Measurements from ENCODE around the gene RPTOR. TPM values are rescaled to one million over a fixed set of nuclear protein-coding genes. Genes with fewer than 3 reads are reported as not detected.
A peak's percentile ranks its signal among the peaks of the same experiment; 100 is the strongest.

The RPTOR gene
- total and polyA plus RNA-seq, 2 experiments from 2014 or later: 13.2 to 37.9 TPM

GRCh38 chr17:80941171-80941570 is 396.5 kb downstream of the RPTOR start:
- Histone ChIP-seq H3K27me3 (no peaks in the 10 kb centered on the region), H3K27ac (no peak overlapping the region), H3K4me1 (ENCODE audit: low read depth) (no peaks in the 10 kb centered on the region), H3K9me3 (ENCODE audit: low read depth) (no peaks in the 10 kb centered on the region), H3K36me3 (peaks cover 4% of the 10 kb centered on the region), H3K4me3 (no peak overlapping the region)
- no peak for DNase-seq (ENCODE audit: low read depth in 1 of 2, low spot score in 1 of 2)
- no peak for TF ChIP-seq CTCF (IDR thresholded peaks at IDR 0.05; ENCODE audit: low read depth, low read length)

GRCh38 chr17:80941743-80942422 is 397.2 kb downstream of the RPTOR start:
- Histone ChIP-seq H3K27ac (no peak overlapping the region), H3K4me1 (ENCODE audit: low read depth) (no peaks in the 10 kb centered on the region), H3K9me3 (ENCODE audit: low read depth) (no peaks in the 10 kb centered on the region), H3K27me3 (no peaks in the 10 kb centered on the region), H3K36me3 (peaks cover 8% of the 10 kb centered on the region), H3K4me3 (no peak overlapping the region)
- TF ChIP-seq CTCF (IDR thresholded peaks at IDR 0.05; ENCODE audit: low read depth, low read length): no peak
- DNase-seq (ENCODE audit: low read depth in 1 of 2, low spot score in 1 of 2): peak in 1 of 2 donors; percentile 80

GRCh38 chr17:80942423-80943345 is 398.0 kb downstream of the RPTOR start:
- Histone ChIP-seq H3K4me3 (no peak overlapping the region), H3K4me1 (ENCODE audit: low read depth) (no peaks in the 10 kb centered on the region), H3K36me3 (peaks cover 8% of the 10 kb centered on the region), H3K9me3 (ENCODE audit: low read depth) (no peaks in the 10 kb centered on the region), H3K27me3 (no peaks in the 10 kb centered on the region), H3K27ac (no peak overlapping the region)
- peak in 1 of 2 donors; percentile 94 for DNase-seq (ENCODE audit: low read depth in 1 of 2, low spot score in 1 of 2)
- TF ChIP-seq CTCF (IDR thresholded peaks at IDR 0.05; ENCODE audit: low read depth, low read length): peak; percentile 31

GRCh38 chr17:80943346-80944145 is 398.9 kb downstream of the RPTOR start:
- no peak for TF ChIP-seq CTCF (IDR thresholded peaks at IDR 0.05; ENCODE audit: low read depth, low read length)
- Histone ChIP-seq H3K9me3 (ENCODE audit: low read depth) (no peaks in the 10 kb centered on the region), H3K27me3 (no peaks in the 10 kb centered on the region), H3K27ac (no peak overlapping the region), H3K4me1 (ENCODE audit: low read depth) (no peaks in the 10 kb centered on the region), H3K36me3 (peaks cover 8% of the 10 kb centered on the region), H3K4me3 (no peak overlapping the region)
- no peak for DNase-seq (ENCODE audit: low read depth in 1 of 2, low spot score in 1 of 2)

GRCh38 chr17:80944326-80944725 is 399.7 kb downstream of the RPTOR start:
- no peak for DNase-seq (ENCODE audit: low read depth in 1 of 2, low spot score in 1 of 2)
- Histone ChIP-seq H3K4me3 (no peak overlapping the region), H3K4me1 (ENCODE audit: low read depth) (no peaks in the 10 kb centered on the region), H3K36me3 (peaks cover 8% of the 10 kb centered on the region), H3K9me3 (ENCODE audit: low read depth) (no peaks in the 10 kb centered on the region), H3K27ac (no peak overlapping the region), H3K27me3 (no peaks in the 10 kb centered on the region)
- no peak for TF ChIP-seq CTCF (IDR thresholded peaks at IDR 0.05; ENCODE audit: low read depth, low read length)

Data from cardiac muscle cell (in vitro differentiated cells and primary cell).